ENCODE results near the gene CUTC. TPM values are rescaled to one million over a fixed set of nuclear protein-coding genes. Genes with fewer than 3 reads are reported as not detected.
"Not testable (repeated sequence)": the region's sequence is repeated elsewhere in the genome, so short reads cannot be mapped to it uniquely, and the experiment has no call there.

The CUTC gene
- total RNA-seq, 1 experiment from 2014 or later: 29.5 TPM

DNA sequence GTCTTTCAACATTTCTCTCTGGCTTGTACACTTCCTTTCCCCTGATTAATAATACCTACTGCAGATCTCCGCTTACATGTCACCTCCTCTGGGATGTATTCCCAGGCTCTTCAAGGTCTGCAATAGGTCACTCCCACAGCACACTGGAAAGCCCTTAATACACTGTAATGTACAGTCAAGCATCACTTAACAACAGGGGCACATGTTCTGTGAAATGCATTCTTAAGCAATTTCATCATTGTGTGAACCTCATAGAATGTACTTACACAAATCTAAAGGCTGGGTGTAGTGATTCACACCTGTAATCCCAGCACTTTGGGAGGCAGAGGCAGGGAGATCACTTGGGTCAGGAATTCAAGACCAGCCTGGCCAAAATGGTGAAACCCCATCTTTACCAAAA, 2.0 kb upstream of the CUTC start:
- peaks cover 45% of the 10 kb centered on the region for H3K36me3 ChIP-seq
- H3K27ac ChIP-seq: no peak overlapping the region
- H3K27me3 ChIP-seq (replicated peaks): no peaks in the 10 kb centered on the region
- peaks cover 15% of the 10 kb centered on the region for H3K4me1 ChIP-seq (replicated peaks)
- H3K9me3 ChIP-seq (replicated peaks): no peaks in the 10 kb centered on the region
- no peak for DNase-seq (ENCODE audit: low read depth in 1 of 2, low spot score in 2 of 2)
- no peak overlapping the region for H3K4me3 ChIP-seq

DNA sequence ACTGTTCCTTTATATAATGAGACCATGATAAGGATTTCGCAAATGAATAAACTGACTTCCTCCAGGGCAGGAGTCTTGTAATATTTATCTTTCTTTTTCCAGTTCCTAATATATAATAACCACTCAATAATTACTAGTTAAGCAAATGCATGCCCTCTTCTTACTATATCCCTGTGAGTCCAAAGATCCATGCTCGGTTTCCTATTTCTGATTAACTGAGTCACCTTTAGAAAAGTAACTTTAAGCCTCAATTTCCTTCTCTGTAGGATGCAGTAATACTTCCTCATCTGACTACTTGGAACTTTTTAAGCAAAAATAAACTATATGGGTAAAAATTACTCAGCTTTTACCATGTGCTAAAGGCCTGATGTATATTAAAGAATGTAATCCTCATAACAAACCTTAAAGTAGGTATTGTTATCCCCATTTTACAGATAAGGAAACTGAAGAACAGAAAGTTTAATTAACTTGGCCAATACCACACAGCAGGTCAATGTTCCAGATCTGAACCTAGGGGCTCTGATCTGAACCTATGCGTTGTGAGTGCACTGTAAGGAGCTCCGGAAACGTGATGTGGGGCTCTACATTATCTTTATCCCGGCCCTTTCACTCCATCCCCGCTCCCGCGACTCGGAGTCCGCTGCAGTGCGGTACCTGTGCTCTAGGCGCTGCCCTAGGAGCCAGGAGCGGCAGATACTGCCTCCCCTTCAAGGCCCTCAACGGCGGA, 565 bp upstream of the CUTC start:
- Histone ChIP-seq H3K9me3 (replicated peaks) (no peaks in the 10 kb centered on the region), H3K4me1 (replicated peaks) (peaks cover 15% of the 10 kb centered on the region), H3K27ac (peak overlapping the region; percentile 5; the same call in 1 of the 2 replicates), H3K36me3 (peaks cover 34% of the 10 kb centered on the region), H3K27me3 (replicated peaks) (no peaks in the 10 kb centered on the region), H3K4me3 (peak overlapping the region; percentile 66)
- no peak for DNase-seq (ENCODE audit: low read depth in 1 of 2, low spot score in 2 of 2)

DNA sequence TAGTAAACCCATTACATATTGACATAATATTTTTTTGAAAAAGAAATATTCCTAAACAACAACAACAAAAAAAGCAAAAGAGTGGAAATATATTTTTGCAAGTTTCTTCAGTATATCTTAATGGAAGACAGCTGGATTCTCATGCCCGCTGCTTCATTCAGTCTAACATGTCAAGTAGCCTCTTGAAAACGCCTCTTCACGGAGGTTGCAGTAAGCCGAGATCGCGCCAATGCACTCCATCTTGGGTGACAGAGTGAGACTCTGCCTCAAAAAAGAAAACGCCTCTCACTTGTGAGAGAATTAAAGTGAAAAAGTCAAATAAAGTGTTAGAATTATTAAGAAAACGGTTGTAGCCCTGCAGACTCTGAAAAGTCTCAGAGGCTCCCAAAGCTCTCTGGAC, 1.3 kb downstream of the CUTC start:
- H3K36me3 ChIP-seq: peaks cover 30% of the 10 kb centered on the region
- H3K27ac ChIP-seq: no peak overlapping the region
- no peak for DNase-seq (ENCODE audit: low read depth in 1 of 2, low spot score in 2 of 2)
- no peaks in the 10 kb centered on the region for H3K9me3 ChIP-seq (replicated peaks)
- no peaks in the 10 kb centered on the region for H3K27me3 ChIP-seq (replicated peaks)
- H3K4me3 ChIP-seq: no peak overlapping the region
- H3K4me1 ChIP-seq (replicated peaks): peaks cover 15% of the 10 kb centered on the region

DNA sequence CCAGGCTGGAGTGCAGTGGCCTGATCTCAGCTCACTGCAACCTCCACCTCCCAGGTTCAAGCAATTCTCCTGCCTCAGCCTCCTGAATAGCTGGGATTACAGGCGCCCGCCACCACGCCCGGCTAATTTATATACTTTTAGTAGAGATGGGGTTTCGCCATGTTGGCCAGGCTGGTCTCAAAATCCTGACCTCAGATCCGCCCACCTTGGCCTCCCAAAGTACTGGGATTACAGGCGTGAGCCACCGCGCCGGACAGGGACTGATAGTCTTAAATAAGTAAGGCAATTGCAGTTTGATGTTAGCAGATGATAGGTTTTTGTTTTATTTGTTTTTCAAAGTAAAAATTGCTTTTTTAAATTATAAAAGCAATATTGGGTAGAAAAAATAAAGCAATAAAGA, 2.1 kb downstream of the CUTC start:
- not testable (repeated sequence) for DNase-seq (ENCODE audit: low read depth in 1 of 2, low spot score in 2 of 2); H3K9me3 ChIP-seq (replicated peaks); H3K27ac ChIP-seq; H3K4me3 ChIP-seq; H3K27me3 ChIP-seq (replicated peaks)
- Histone ChIP-seq H3K36me3 (peaks cover 29% of the 10 kb centered on the region), H3K4me1 (replicated peaks) (peaks cover 15% of the 10 kb centered on the region)

DNA sequence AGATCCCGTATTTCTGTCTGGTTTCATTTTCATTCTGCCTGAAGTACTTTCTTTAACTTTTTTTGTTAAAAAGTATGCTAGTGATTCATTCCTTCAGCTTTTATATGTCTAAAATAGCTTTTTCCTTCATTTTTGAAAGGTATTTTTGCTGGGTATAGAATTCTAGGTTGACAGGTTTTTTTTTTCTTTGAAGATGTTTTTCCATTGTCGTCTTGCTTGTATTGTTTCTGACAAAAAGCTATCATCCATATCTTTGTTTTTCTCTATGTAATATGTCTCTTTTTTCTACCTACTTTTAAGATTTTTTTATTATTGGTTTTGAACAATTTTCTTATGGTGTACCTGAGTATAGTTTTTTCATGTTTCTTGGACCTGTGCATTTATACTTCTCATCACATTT, 8.2 kb downstream of the CUTC start:
- no peaks in the 10 kb centered on the region for H3K27me3 ChIP-seq (replicated peaks)

DNA sequence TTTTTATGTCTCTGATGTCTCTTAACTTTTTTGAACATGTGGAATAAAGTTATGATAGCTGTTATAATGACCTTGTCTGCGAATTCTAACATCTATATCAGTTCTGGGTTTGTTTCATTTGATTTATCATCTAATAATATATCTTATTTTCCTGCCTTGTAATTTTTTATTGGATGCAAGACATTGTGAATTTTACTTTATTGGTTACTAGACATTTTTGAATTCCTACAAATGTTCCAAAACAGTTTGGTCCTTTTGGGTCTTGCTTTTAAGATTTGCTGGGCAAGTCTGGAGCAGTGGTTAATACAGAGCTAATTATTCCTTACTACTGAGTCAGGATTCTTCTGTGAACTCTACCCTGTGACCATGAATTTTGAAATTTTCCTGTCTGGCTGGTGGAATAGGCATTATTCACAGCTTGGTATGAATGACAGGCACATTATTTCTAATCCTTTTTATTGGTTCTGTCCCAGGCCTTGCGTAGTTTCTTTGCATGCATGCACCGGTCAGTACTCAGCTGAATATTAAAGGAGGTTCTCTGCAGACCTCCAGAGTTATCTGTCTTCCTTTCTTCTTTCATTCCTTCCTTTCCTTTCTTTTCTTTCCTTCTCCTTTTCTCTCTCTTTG, 9.0 kb downstream of the CUTC start:
- peaks cover 83% of the 10 kb centered on the region for H3K36me3 ChIP-seq
- H3K9me3 ChIP-seq (replicated peaks): peaks cover 8% of the 10 kb centered on the region
- no peaks in the 10 kb centered on the region for H3K27me3 ChIP-seq (replicated peaks)
- no peak overlapping the region for H3K27ac ChIP-seq
- peaks cover 26% of the 10 kb centered on the region for H3K4me1 ChIP-seq (replicated peaks)
- DNase-seq (ENCODE audit: low read depth in 1 of 2, low spot score in 2 of 2): no peak
- H3K4me3 ChIP-seq: no peak overlapping the region

More for the DNA sequence above, 8.2 kb downstream of the CUTC start:
- H3K4me3 ChIP-seq: no peak overlapping the region
- H3K36me3 ChIP-seq: peaks cover 75% of the 10 kb centered on the region
- H3K4me1 ChIP-seq (replicated peaks): peaks cover 26% of the 10 kb centered on the region
- no peak overlapping the region for H3K27ac ChIP-seq
- peaks cover 8% of the 10 kb centered on the region for H3K9me3 ChIP-seq (replicated peaks)
- no peak for DNase-seq (ENCODE audit: low read depth in 1 of 2, low spot score in 2 of 2)

DNA sequence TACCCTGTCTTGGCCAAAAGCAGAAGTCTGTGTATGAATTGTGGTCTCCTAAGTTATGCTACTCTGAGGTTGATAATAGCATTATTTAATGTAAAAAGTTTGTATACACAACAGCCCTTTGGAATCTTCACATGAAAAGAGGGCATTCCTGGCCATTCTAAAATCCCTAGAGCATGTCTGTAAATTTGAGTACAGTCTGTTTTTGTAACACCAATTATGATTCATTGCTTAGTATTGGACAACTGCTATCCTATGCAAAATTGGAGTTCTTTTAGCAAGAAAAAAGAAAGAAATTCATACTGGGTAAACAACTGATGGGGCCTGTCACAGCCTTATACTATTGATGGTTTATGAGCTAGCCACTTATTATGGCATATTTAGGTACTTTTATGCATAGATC, 10.2 kb downstream of the CUTC start:
- Histone ChIP-seq H3K4me1 (replicated peaks) (peaks cover 26% of the 10 kb centered on the region), H3K4me3 (no peak overlapping the region), H3K27me3 (replicated peaks) (no peaks in the 10 kb centered on the region), H3K36me3 (peaks cover 81% of the 10 kb centered on the region), H3K9me3 (replicated peaks) (peaks cover 8% of the 10 kb centered on the region), H3K27ac (peak overlapping the region; percentile 83)
- DNase-seq (ENCODE audit: low read depth in 1 of 2, low spot score in 2 of 2): peak in 1 of 2 experiments; percentile 66

DNA sequence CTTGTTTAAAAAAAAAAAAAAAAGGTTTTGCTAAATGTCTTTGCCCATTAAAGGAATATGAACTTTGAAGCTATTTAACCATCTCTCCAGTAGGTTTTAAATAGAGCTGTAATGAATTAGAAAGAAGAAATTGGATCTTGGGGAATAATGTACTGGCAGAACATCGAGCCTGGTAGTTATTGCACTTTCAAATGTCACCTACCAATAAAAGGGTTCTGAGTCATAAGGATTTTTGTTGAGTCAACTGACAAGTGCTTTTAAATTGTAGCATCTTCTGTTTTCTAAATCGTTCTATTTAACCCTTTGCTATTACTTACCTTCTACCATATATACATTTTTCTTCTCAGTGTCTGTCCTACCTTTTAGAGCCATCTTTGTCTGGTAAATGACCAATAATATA, 10.7 kb downstream of the CUTC start:
- no peaks in the 10 kb centered on the region for H3K27me3 ChIP-seq (replicated peaks)
- peak in 1 of 2 experiments; percentile 42 for DNase-seq (ENCODE audit: low read depth in 1 of 2, low spot score in 2 of 2)
- H3K9me3 ChIP-seq (replicated peaks): peaks cover 8% of the 10 kb centered on the region
- peaks cover 81% of the 10 kb centered on the region for H3K36me3 ChIP-seq
- no peak overlapping the region for H3K4me3 ChIP-seq
- peak overlapping the region; percentile 83 for H3K27ac ChIP-seq
- H3K4me1 ChIP-seq (replicated peaks): peaks cover 26% of the 10 kb centered on the region

DNA sequence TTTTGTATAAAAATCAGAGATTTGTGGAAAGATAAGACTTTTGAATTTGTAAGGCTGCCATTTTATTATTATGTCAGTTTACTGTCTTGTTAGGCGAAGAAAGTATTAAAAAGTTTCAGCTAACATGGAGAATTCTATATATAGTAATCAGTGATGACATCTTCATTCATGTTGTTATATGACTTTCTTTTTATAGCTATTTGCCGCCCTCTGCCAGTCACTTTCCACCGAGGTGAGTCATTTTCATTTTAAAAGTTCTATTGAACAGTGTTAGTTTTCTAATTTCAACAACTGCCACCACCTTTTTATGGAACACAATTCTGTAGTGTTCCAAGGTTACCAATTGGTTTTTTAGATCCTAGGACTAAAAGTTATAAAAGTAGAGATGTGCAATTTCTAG, 11.8 kb downstream of the CUTC start:
- Histone ChIP-seq H3K36me3 (peaks cover 85% of the 10 kb centered on the region), H3K9me3 (replicated peaks) (peaks cover 8% of the 10 kb centered on the region), H3K27ac (peak overlapping the region; percentile 3; the same call in 1 of the 2 replicates), H3K4me1 (replicated peaks) (peaks cover 26% of the 10 kb centered on the region), H3K4me3 (no peak overlapping the region), H3K27me3 (replicated peaks) (no peaks in the 10 kb centered on the region)
- no peak for DNase-seq (ENCODE audit: low read depth in 1 of 2, low spot score in 2 of 2)

DNA sequence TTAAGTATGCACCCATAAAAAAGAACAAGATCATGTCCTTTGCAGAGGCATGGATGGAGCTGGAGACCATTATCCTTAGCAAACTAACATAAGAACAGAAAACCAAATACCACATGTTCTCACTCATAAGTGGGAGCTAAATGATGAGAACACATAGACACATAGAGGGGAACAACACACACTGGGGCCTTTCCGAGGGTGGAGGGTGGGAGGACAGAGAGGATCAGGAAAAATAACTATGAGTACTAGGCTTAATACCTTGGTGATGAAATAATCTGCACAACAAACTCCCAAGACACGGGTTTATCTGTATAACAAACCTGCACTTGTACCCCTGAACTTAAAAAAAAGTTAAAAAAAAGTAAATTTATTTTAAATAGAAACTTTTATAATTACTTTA, 14.1 kb downstream of the CUTC start:
- DNase-seq (ENCODE audit: low read depth in 1 of 2, low spot score in 2 of 2); H3K27me3 ChIP-seq (replicated peaks); H3K9me3 ChIP-seq (replicated peaks); H3K4me3 ChIP-seq; H3K27ac ChIP-seq: not testable (repeated sequence)
- Histone ChIP-seq H3K4me1 (replicated peaks) (peaks cover 26% of the 10 kb centered on the region), H3K36me3 (peaks cover 73% of the 10 kb centered on the region)

DNA sequence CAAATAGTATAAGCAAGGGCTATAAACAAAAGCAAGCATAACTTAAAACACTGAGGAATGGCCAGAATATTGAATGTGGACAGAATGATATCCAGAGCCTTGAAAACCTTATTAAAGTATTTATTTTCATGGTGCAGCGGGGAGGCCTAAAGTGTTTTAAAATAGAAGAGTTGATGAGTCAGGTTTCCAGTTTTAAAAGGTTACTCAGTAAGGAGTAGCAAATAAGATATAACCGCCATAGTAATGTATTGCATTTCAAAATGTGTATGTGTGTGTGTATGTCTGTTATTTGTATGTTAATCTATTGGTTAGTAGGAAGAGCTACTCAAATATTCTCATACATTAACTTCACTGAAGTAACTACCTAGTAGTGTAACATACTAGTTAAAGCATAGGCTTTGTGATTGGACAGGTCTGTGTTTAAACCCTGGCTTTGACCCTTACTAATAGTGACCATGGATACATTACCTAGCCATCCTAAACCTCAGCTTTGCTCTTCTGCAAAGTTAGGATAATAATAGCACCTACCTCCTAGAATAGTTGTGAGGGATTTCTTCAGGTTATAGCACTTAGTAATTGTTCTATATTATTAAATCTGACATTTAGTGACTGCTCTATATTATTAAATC, 16.9 kb downstream of the CUTC start:
- no peaks in the 10 kb centered on the region for H3K27me3 ChIP-seq (replicated peaks)
- H3K9me3 ChIP-seq (replicated peaks): no peaks in the 10 kb centered on the region
- no peak overlapping the region for H3K27ac ChIP-seq
- no peak for DNase-seq (ENCODE audit: low read depth in 1 of 2, low spot score in 2 of 2)
- peaks cover 63% of the 10 kb centered on the region for H3K36me3 ChIP-seq
- peaks cover 1% of the 10 kb centered on the region; the same call in 1 of the 2 replicates for H3K4me1 ChIP-seq (replicated peaks)
- H3K4me3 ChIP-seq: no peak overlapping the region

DNA sequence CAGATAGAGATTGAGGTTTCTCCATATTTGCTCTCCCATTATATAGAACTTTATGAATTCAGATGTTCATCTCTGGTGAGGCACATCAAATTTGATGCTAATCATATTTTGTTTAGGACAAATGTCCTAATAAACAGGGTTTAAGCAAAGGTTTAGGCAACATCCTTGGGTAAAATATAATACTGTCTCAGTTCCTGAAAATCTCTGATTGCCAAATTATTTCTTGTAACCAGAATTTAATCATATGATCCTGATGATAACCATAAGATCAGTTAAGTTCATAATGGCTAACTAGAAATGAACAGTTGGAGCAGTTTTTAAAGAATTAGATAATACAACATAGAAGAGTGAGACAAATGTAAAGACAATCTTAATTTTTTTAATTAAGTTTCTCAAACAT, 18.6 kb downstream of the CUTC start:
- H3K27me3 ChIP-seq (replicated peaks): no peaks in the 10 kb centered on the region
- no peak for DNase-seq (ENCODE audit: low read depth in 1 of 2, low spot score in 2 of 2)

DNA sequence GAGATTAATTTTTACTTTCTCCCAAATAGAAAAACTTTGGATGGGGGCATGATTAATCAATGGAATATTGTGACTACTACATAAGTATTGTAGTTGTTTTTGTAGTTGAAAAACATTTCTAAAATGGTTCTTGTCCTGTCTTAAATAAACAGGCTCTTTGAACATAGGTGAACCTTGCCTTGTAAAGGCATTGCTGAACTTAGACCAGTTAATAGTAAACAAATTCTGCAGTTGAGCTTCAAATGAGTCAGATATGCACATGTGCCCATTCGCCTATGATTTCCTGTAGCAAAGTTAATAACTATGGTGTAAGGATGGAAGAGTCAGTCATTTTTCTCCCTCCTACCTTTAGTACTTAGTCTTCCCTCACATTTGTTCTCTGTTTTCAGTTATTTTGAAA, 22.6 kb downstream of the CUTC start:
- Histone ChIP-seq H3K4me1 (replicated peaks) (no peaks in the 10 kb centered on the region), H3K27ac (no peak overlapping the region), H3K27me3 (replicated peaks) (no peaks in the 10 kb centered on the region), H3K4me3 (no peak overlapping the region), H3K9me3 (replicated peaks) (no peaks in the 10 kb centered on the region), H3K36me3 (peaks cover 52% of the 10 kb centered on the region)
- no peak for DNase-seq (ENCODE audit: low read depth in 1 of 2, low spot score in 2 of 2)

More for the DNA sequence above, 18.6 kb downstream of the CUTC start:
- no peaks in the 10 kb centered on the region for H3K4me1 ChIP-seq (replicated peaks)
- H3K4me3 ChIP-seq: no peak overlapping the region
- no peaks in the 10 kb centered on the region for H3K9me3 ChIP-seq (replicated peaks)
- peaks cover 58% of the 10 kb centered on the region for H3K36me3 ChIP-seq
- H3K27ac ChIP-seq: no peak overlapping the region

DNA sequence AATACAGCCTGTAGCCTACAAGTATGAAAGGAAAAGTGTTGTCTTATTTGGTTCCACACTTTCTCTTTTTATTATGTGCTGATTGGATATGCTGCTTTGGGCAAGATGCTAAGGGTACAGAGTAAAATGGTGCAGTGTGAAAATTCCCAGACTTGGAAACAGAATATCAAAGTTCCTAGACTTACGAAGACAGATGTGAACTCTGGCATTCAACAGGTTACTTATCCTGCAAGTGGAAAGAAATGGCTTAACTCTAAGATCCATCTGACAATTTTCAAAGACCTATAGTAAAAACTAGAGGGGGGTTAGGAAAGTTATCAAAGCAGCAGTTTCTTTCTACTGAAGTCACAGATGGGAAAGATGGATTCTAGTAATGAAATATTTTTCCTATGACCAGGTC, 24.1 kb downstream of the CUTC start:
- Histone ChIP-seq H3K4me1 (replicated peaks) (no peaks in the 10 kb centered on the region), H3K27me3 (replicated peaks) (no peaks in the 10 kb centered on the region), H3K4me3 (no peak overlapping the region), H3K36me3 (peaks cover 64% of the 10 kb centered on the region), H3K9me3 (replicated peaks) (no peaks in the 10 kb centered on the region), H3K27ac (no peak overlapping the region)
- DNase-seq (ENCODE audit: low read depth in 1 of 2, low spot score in 2 of 2): no peak
